PC-9 (cell line): Measurements from ENCODE around the gene PI4K2A. TPM values are rescaled to one million over a fixed set of nuclear protein-coding genes. Genes with fewer than 3 reads are reported as not detected.

Source experiments
- BruUV-seq: library from RNA; stranded (reverse); fragments of 400-500 nt; replicated peaks from 2 replicates; lab custom pipeline; 2021; lab: Mats Ljungman, UMichigan
- CTCF ChIA-PET: fragments of 300-600 bp; sonication (Branson Sonifier 250); formaldehyde crosslinking; loops from one replicate; lab custom pipeline; 2022; ENCODE audit warnings: antibody characterized with exemption; lab: Charles Lee
- POLR2A ChIA-PET: fragments of 300-600 bp; sonication (Branson Sonifier 250); formaldehyde crosslinking; loops from one replicate; lab custom pipeline; 2022; ENCODE audit warnings: antibody characterized with exemption; ENCODE audit not compliant: unreplicated experiment; lab: Charles Lee
- DNase-seq, 2 experiments: peaks; one replicate each; pipeline versions ENCODE4 v3.0.0 to v3.0.0-alpha.2; 2015 to 2022; ENCODE audit warnings: mixed read lengths in 1 of 2
- H2AFZ ChIP-seq: fragments of 200-600 bp; sonication (generic); 2 replicates; pipeline ENCODE4 v1.8.1; 2017; ENCODE audit warnings: antibody characterized with exemption
- H3F3A ChIP-seq: fragments of 200-600 bp; sonication (generic); 2 replicates; pipeline ENCODE4 v1.8.1; 2017; ENCODE audit warnings: antibody characterized with exemption, mild to moderate bottlenecking, low read depth; ENCODE audit not compliant: insufficient read depth
- H3K27ac ChIP-seq: fragments of 200-600 bp; sonication (generic); 2 replicates; pipeline ENCODE4 v1.6.1; 2016; ENCODE audit warnings: mixed run types
- H3K27me3 ChIP-seq: fragments of 200-600 bp; sonication (generic); 2 replicates; pipeline ENCODE4 v1.6.1; 2016; ENCODE audit warnings: low read depth, mixed run types; ENCODE audit not compliant: insufficient read depth
- H3K36me3 ChIP-seq: fragments of 200-600 bp; sonication (generic); 2 replicates; pipeline ENCODE4 v1.6.1; 2016; ENCODE audit warnings: low read depth, mixed run types
- H3K4me1 ChIP-seq: fragments of 200-600 bp; sonication (generic); replicated peaks from 2 replicates; pipeline ENCODE4 v1.6.1; 2016; ENCODE audit warnings: mixed run types; ENCODE audit not compliant: insufficient read depth
- H3K4me2 ChIP-seq: fragments of 200-600 bp; sonication (generic); 2 replicates; pipeline ENCODE4 v1.6.1; 2017; ENCODE audit warnings: mixed run types
- H3K4me3 ChIP-seq: fragments of 200-600 bp; sonication (generic); 2 replicates; pipeline ENCODE4 v1.6.1; 2016; ENCODE audit warnings: mixed run types
- H3K79me2 ChIP-seq: fragments of 200-600 bp; sonication (generic); 2 replicates; pipeline ENCODE4 v1.6.1; 2017; ENCODE audit warnings: low read depth, mixed run types
- H3K9me2 ChIP-seq: fragments of 200-600 bp; sonication (generic); 2 replicates; pipeline ENCODE4 v1.8.1; 2017; ENCODE audit warnings: mild to moderate bottlenecking; ENCODE audit not compliant: insufficient read depth
- H3K9me3 ChIP-seq: fragments of 200-600 bp; sonication (generic); 2 replicates; pipeline ENCODE4 v1.8.1; 2016; ENCODE audit warnings: low read depth; ENCODE audit not compliant: insufficient read depth
- H4K20me1 ChIP-seq: fragments of 200-600 bp; sonication (generic); 2 replicates; pipeline ENCODE4 v1.8.1; 2017; ENCODE audit not compliant: insufficient read depth
- CTCF ChIP-seq: fragments of 200-600 bp; sonication (generic); conservative IDR thresholded peaks from 2 replicates; pipeline ENCODE4 v1.6.1; 2017; ENCODE audit warnings: mixed run types, antibody characterized with exemption, mild to moderate bottlenecking, moderate library complexity
- EZH2 ChIP-seq: fragments of 200-600 bp; sonication (generic); IDR thresholded peaks from 2 replicates; pipeline ENCODE4 v1.8.0; 2017; ENCODE audit warnings: antibody characterized with exemption, low read depth
- intact Hi-C: fragments of 100-400 bp; cut with micrococcal nuclease; formaldehyde crosslinking; loops from one replicate; pipeline ENCODE4 v1.10.0; 2022; ENCODE audit not compliant: unreplicated experiment
- total RNA-seq: library from RNA; stranded (reverse); gene quantifications from 2 replicates; pipeline ENCODE4 v1.2.3, GENCODE V29; 2021

The PI4K2A gene
- total RNA-seq, 1 experiment from 2014 or later: 20.3 TPM

DNA sequence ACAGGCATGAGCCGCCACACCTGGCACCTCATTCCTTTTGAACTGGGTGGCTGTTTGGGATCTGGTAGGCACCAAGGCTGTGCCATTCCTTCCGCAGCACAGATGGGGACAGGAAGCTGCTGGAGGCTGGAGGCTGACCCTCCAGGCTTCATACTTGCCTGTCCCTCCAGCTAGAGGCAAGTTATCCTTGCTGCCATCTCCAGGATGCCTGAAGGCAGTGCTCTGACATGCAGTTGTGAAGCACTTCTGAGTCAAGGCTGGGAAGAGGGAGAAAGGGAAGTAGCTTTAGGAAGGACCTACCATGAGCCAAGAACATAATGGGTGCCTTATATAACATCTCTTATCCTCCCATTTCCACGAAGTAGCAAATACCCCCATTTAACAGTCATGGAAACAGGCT is 82.5 kb downstream of the PI4K2A start:
- Histone ChIP-seq H3K9me3 (no peaks in the 10 kb centered on the region), H3K4me2 (no peak overlapping the region), H3K4me1 (peaks cover 24% of the 10 kb centered on the region), H3K36me3 (no peaks in the 10 kb centered on the region), H3F3A (peaks cover 23% of the 10 kb centered on the region), H3K27me3 (no peaks in the 10 kb centered on the region), H3K9me2 (no peaks in the 10 kb centered on the region), H2AFZ (no peak overlapping the region), H3K27ac (no peak overlapping the region), H4K20me1 (no peaks in the 10 kb centered on the region), H3K79me2 (peaks cover 7% of the 10 kb centered on the region), H3K4me3 (no peak overlapping the region)
- ChIA-PET POLR2A (interaction anchor here (0.5 kb wide), 1 partner anchor 22 kb away, joined by 3 read pairs; no protein-coding TSS in a partner anchor), CTCF (interaction anchor here (0.6 kb wide), 1 partner anchor 10 kb away, joined by 5 read pairs; no protein-coding TSS in a partner anchor)
- TF ChIP-seq EZH2: no peak
- TF ChIP-seq CTCF: no peak
- BruUV-seq: no TSS peak
- no peak for DNase-seq
- intact Hi-C loops: no loop called here

DNA sequence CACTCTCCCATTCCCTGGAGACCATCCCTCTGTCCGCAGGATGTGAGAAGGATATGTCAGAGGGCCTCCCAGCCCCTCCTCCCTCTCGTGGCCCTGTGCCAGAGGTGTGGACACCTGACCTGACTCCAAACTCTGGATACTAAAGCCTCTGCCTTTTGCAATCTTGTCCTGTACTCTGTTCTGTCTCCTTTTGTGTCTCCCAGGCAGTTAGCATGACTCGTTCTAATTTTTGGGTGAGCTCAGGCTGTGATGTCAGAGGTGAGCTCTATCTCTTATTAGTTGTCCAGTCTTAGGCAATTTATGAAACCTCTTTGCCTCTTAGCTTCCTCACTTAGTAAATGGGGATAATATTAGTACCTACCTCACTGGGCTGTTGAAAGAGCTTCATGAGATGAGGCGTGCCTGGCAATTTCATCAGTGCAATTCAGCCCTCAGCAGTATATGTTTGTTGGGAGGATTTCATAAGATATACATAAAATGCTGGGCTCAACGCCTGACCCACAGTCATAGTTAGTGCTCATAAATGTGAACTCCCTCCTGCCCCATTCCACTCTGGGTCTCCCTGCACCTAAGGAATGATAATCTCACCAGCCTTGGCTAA is 84.0 kb downstream of the PI4K2A start:
- no peak for DNase-seq
- H3K4me1 ChIP-seq: peaks cover 12% of the 10 kb centered on the region
- no peaks in the 10 kb centered on the region for H3K9me3 ChIP-seq
- BruUV-seq: no TSS peak
- no peak overlapping the region for H3K27ac ChIP-seq
- no peak overlapping the region for H3K4me3 ChIP-seq
- H3K4me2 ChIP-seq: no peak overlapping the region
- no peak for TF ChIP-seq CTCF
- no peak for TF ChIP-seq EZH2
- H3F3A ChIP-seq: peaks cover 13% of the 10 kb centered on the region
- POLR2A ChIA-PET: interaction anchor here (0.6 kb wide), 2 partner anchors 11 to 405 kb away, joined by 3 read pairs; partner anchors contain the start of genes FRAT1 and MARVELD1
- peaks cover 4% of the 10 kb centered on the region; the same call in 1 of the 2 replicates for H3K79me2 ChIP-seq
- no peaks in the 10 kb centered on the region for H4K20me1 ChIP-seq
- H3K36me3 ChIP-seq: no peaks in the 10 kb centered on the region
- H2AFZ ChIP-seq: no peak overlapping the region
- no peaks in the 10 kb centered on the region for H3K9me2 ChIP-seq
- CTCF ChIA-PET: interaction anchor here (0.6 to 1.5 kb wide), 2 partner anchors 11 to 15 kb away, joined by 3 read pairs; no protein-coding TSS in a partner anchor
- H3K27me3 ChIP-seq: no peaks in the 10 kb centered on the region
- intact Hi-C loops: no loop called here

Other genes with a start within 250 kb of the PI4K2A start
- 22.6 and 34.3 TPM in 2 replicates for gene RRP12, start 239.3 kb upstream of the PI4K2A start, total RNA-seq
- gene PGAM1, start 214.5 kb upstream of the PI4K2A start, total RNA-seq: 177 and 243 TPM in 2 replicates
- gene EXOSC1, start 194.7 kb upstream of the PI4K2A start, total RNA-seq: 25.4 and 27.0 TPM in 2 replicates
- gene ZDHHC16, start 194.5 kb upstream of the PI4K2A start, total RNA-seq: 29.1 and 29.6 TPM in 2 replicates
- gene MMS19, start 142.2 kb upstream of the PI4K2A start, total RNA-seq: 42.4 and 42.7 TPM in 2 replicates
- gene UBTD1, start 141.7 kb upstream of the PI4K2A start, total RNA-seq: 17.1 and 21.2 TPM in 2 replicates
- 5.5 and 8.4 TPM in 2 replicates for gene ANKRD2, start 67.9 kb upstream of the PI4K2A start, total RNA-seq
- gene HOGA1, start 56.3 kb upstream of the PI4K2A start, total RNA-seq: 3.4 and 4.4 TPM in 2 replicates
- gene C10orf62, start 51.0 kb upstream of the PI4K2A start, total RNA-seq: 0.45 and 0.59 TPM in 2 replicates
- gene MORN4, start 7.2 kb upstream of the PI4K2A start, total RNA-seq: 10.0 and 10.6 TPM in 2 replicates
- gene AVPI1, start 46.6 kb downstream of the PI4K2A start, total RNA-seq: 20.5 and 22.4 TPM in 2 replicates
- 33.1 and 40.1 TPM in 2 replicates for gene MARVELD1, start 73.1 kb downstream of the PI4K2A start, total RNA-seq
- gene ZFYVE27, start 96.5 kb downstream of the PI4K2A start, total RNA-seq: 21.6 and 24.7 TPM in 2 replicates
- not detected in 2 replicates for gene SFRP5, start 131.3 kb downstream of the PI4K2A start, total RNA-seq
- gene GOLGA7B, start 209.2 kb downstream of the PI4K2A start, total RNA-seq: 0.90 and 1.1 TPM in 2 replicates